HFFc6 (cell line): ENCODE measurements around the gene TRAF7. TPM values are rescaled to one million over a fixed set of nuclear protein-coding genes. Genes with fewer than 3 reads are reported as not detected.
A peak's percentile ranks its signal among the peaks of the same experiment; 100 is the strongest.
"Not testable (repeated sequence)": the region's sequence is repeated elsewhere in the genome, so short reads cannot be mapped to it uniquely, and the experiment has no call there.

Source experiments
- DNase-seq: peaks from one replicate; pipeline ENCODE4 v3.0.0-alpha.2; 2018
- H3K27ac Mint-ChIP-seq: 2 replicates; pipeline ENCODE4 v1.8.0; 2020; ENCODE audit warnings: mild to moderate bottlenecking, mixed read lengths
- H3K27me3 Mint-ChIP-seq: 2 replicates; pipeline ENCODE4 v1.8.0; 2021; ENCODE audit warnings: mild to moderate bottlenecking, moderate library complexity, mixed read lengths; ENCODE audit not compliant: insufficient read depth
- H3K36me3 Mint-ChIP-seq: 2 replicates; pipeline ENCODE4 v1.8.0; 2021; ENCODE audit warnings: low read depth, mixed read lengths
- H3K4me1 Mint-ChIP-seq: 2 replicates; pipeline ENCODE4 v1.8.0; 2020; ENCODE audit warnings: low read depth, mixed read lengths
- H3K4me3 Mint-ChIP-seq: 2 replicates; pipeline ENCODE4 v1.8.0; 2020; ENCODE audit warnings: mild to moderate bottlenecking, moderate library complexity, mixed read lengths
- H3K9me3 Mint-ChIP-seq: 2 replicates; pipeline ENCODE4 v1.8.0; 2020; ENCODE audit warnings: mild to moderate bottlenecking, mixed read lengths
- total RNA-seq, 6 experiments: library from RNA; stranded (reverse); fragmentation: NEBNext Ultra II Directional; extraction: Animal tissue kit (Norgen Biotek cat#: 25700); gene quantifications; 2 replicates in 1 of 6; 3 replicates in 5 of 6; pipeline ENCODE4 v1.2.3, GENCODE V29; 2021
- TF ChIP-seq, protein P1 (sequence below): fragments of 200-600 bp; sonication (generic); IDR thresholded peaks from 2 replicates; pipeline ENCODE4 v1.5.0; 2021; ENCODE audit warnings: antibody characterized with exemption, mild to moderate bottlenecking

Gene TRAF7
- total RNA-seq, 6 experiments from 2014 or later, result 81.4 to 88.3 (median 85.3) TPM

DNA sequence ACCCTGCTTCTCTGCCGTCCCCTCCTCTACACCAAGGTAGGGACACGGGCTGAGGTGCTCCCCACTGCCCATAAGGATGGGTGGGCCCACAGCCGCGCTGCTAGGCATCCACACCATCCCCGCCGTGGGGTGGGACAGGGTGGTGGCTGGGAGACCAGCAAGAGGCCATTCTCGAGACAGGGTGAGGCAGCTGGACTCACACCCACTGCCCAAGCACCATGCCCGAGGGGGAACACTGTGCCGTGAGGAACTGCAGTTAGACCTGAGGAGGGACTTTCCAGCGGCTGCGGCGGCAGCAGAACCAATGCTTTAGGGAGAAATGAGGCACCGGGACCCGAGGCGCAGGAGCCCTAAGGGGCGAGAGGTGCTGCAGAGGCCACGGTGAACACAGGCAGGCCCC is 33.2 kb upstream of the TRAF7 start:
- TF ChIP-seq, protein P1, sequence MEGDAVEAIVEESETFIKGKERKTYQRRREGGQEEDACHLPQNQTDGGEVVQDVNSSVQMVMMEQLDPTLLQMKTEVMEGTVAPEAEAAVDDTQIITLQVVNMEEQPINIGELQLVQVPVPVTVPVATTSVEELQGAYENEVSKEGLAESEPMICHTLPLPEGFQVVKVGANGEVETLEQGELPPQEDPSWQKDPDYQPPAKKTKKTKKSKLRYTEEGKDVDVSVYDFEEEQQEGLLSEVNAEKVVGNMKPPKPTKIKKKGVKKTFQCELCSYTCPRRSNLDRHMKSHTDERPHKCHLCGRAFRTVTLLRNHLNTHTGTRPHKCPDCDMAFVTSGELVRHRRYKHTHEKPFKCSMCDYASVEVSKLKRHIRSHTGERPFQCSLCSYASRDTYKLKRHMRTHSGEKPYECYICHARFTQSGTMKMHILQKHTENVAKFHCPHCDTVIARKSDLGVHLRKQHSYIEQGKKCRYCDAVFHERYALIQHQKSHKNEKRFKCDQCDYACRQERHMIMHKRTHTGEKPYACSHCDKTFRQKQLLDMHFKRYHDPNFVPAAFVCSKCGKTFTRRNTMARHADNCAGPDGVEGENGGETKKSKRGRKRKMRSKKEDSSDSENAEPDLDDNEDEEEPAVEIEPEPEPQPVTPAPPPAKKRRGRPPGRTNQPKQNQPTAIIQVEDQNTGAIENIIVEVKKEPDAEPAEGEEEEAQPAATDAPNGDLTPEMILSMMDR, result no peak
- no peaks in the 10 kb centered on the region for H3K9me3 Mint-ChIP-seq
- H3K27ac Mint-ChIP-seq, result peak overlapping the region; percentile 68
- peaks cover 42% of the 10 kb centered on the region for H3K4me1 Mint-ChIP-seq
- no peaks in the 10 kb centered on the region; the same call in 1 of the 2 replicates for H3K27me3 Mint-ChIP-seq
- H3K36me3 Mint-ChIP-seq, result no peaks in the 10 kb centered on the region
- H3K4me3 Mint-ChIP-seq, result no peak overlapping the region
- DNase-seq, result no peak

DNA sequence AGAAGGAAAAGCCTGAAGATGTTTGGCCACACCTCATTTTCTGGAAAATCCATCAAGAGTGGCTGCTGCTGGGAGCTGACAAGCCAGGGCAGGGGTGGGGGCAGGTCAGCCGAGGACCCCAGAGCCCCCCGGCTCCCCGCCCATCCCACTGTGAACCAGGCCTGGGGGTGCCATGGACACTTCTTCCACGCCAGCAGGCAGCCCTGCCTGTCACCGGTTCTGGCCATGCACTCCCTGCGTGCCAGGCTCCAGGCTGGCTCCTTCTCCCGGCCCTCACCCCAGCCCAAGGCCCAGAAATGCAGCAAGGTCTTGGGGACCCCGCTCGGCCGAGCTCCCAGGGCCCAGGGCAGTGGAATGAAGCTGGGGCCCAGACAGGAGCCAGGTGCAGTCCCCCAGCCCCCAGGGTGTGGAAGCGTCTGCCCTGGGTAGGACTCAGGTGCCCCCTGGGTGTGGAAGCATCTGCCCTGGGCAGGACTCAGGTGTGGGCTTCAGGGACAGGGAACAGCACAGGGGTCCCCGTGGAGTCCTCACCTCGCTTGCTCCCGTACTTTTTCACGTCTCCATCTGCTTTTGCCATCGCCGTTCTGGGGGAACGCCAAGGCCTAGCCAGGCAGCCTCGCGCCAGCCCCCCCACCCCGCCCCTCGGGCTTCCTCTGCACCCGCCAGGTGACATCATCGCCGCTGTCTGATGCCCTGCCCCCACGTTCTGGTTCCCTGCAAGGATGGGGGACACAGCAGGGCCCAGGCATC is 32.5 kb upstream of the TRAF7 start:
- H3K9me3 Mint-ChIP-seq, H3K27me3 Mint-ChIP-seq, H3K4me3 Mint-ChIP-seq, DNase-seq, H3K27ac Mint-ChIP-seq, H3K36me3 Mint-ChIP-seq: not testable (repeated sequence)
- H3K4me1 Mint-ChIP-seq, result peaks cover 44% of the 10 kb centered on the region

DNA sequence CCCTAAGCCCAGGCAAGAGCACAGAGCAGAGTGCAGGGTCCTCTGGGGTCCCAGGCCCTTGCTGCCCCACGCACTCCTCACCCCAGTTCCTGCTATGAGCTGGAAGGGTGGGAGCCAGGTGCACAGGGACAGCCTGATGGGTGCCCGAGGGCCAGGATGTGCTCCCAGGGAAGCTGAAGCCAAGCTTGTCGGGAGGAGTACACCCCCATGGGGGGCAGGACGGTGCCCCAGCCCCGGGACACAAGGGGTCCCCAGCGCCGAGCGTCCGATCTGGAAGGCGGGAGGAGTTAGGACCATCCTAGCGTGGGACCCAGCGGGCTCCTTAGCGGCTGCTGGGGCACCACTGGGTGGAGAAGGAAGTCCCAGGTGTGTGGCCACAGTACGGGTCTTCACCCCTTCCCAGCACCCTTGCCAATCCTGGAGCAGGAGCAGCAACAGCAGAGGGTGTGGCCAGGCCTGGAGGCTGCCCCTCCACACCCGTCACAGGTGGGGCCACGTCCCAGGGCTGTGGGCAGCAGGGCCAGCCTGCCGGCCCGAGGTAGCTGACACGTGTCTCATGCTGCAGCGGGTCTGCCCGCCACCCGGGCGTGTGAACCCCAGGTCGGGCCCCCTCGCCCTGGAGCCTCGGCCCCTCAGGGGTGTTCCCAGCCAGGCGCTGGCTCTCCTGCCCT is 31.7 kb upstream of the TRAF7 start:
- H3K27ac Mint-ChIP-seq, result peak overlapping the region; percentile 95
- H3K36me3 Mint-ChIP-seq, DNase-seq, H3K27me3 Mint-ChIP-seq, H3K4me3 Mint-ChIP-seq, H3K9me3 Mint-ChIP-seq: not testable (repeated sequence)
- peaks cover 51% of the 10 kb centered on the region for H3K4me1 Mint-ChIP-seq

DNA sequence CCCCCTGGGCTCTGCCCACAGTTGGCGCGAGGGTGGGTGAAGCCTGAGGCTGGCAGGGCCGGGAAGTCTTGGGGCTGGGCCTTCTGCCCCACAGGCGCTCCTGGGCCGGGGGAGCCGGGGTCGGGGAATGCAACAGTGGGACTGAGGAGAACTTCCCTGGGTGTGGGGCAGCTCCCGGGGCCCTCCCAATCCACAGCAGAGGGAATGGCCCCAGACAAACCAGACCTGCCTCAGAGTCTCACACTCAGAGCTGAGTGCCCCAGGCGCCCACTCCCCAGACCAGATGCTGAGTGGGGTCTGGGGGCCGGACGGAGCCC is 31.2 kb upstream of the TRAF7 start:
- Mint-ChIP-seq H3K27ac (peak overlapping the region; percentile 95), H3K4me3 (peak overlapping the region; percentile 34; the same call in 1 of the 2 replicates), H3K4me1 (peaks cover 55% of the 10 kb centered on the region)
- DNase-seq, H3K27me3 Mint-ChIP-seq, H3K36me3 Mint-ChIP-seq, H3K9me3 Mint-ChIP-seq: not testable (repeated sequence)

DNA sequence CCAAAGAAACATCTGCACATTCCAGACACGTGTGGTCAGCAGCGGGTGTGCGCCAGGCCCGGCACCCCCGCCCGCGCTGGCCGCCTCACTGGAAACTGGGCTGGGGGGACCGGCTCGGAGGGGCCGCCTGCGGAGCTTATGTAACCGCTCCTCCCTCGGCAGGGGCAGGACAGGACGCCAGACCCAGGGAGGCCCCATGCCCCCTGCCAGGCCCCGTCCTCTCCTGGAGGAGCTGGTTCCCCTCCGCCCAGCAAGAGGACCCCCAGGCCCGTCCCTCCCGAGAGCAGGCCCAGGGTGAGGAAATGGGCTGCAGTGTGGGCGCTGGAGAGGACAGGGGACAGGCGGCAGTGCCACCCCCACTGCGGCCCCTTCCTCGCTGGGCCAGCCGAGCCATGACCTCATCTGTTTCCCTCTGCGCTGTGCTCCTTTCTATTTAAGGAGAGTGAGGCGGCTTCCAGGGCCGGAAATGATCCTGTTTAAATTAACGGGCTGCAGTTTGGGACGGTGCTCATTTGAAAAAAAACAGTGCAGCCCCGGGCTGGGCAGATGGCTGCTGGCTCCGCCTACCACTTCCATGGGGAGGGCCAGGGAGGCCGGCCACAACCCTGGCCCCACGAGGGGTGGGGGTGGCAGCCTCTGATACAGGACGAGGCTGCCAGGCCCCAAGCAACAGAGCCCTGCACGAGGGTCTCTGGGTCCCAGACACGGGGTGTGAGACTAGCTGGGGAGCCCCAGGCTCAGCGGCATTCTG is 30.7 kb upstream of the TRAF7 start:
- H3K36me3 Mint-ChIP-seq, H3K9me3 Mint-ChIP-seq, H3K27me3 Mint-ChIP-seq: not testable (repeated sequence)
- Mint-ChIP-seq H3K27ac (peak overlapping the region; percentile 95), H3K4me3 (peak overlapping the region; percentile 75), H3K4me1 (peaks cover 59% of the 10 kb centered on the region)
- peak; percentile 80 for DNase-seq

DNA sequence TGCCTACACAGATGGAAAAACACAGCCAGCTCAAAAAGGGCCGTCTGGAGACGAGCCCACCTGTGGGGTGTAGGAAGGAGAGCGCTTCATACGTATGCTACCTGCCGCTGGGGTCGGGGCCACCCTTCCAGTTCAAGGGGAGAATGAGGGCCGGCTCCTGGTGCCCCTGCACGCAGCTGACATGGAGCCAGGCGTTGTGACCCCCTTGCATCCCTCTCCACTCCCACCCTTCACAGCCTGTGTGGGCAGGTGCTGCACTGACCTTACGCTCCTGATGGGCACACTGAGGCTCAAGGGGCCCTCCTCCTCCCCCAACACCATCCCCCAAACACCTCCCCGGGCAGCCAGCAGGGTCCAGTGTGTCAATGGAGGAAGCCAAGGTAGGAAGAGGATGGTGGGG is 30.0 kb upstream of the TRAF7 start:
- Mint-ChIP-seq H3K27ac (peak overlapping the region; percentile 95), H3K4me1 (peaks cover 59% of the 10 kb centered on the region), H3K4me3 (peak overlapping the region; percentile 75)
- DNase-seq, H3K36me3 Mint-ChIP-seq, H3K9me3 Mint-ChIP-seq, H3K27me3 Mint-ChIP-seq: not testable (repeated sequence)

DNA sequence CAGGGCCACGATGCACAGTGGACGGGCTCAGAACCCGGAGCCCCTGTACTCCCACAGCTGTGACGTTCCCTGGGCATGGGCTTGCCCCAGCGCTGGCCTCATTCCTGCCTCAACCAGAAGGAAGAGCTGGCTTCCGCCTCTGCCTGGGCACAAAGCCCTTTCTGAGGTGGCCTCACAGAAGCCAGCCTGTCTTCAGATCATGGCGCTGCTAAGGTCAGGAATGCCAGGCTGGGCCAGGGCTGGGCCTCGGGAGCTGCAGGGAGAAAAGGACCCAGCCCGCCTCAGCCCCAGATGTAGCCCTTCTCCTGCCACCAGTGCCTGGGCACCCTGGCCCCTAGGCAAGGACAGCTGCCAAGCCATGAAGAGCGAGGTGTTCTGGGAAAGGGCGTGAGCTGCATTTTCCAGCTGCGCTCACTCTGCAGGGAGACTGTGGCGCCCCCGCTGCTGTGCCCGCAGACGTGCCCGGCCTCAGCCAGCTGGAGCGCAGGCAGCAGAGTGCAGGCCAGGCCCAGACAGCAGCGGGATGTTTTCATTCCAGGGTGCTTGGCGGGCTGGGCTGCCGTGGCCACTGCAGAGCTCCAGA is 29.3 kb upstream of the TRAF7 start:
- peak overlapping the region; percentile 57 for H3K4me3 Mint-ChIP-seq
- H3K27ac Mint-ChIP-seq, result peak overlapping the region; percentile 95
- not testable (repeated sequence) for DNase-seq

DNA sequence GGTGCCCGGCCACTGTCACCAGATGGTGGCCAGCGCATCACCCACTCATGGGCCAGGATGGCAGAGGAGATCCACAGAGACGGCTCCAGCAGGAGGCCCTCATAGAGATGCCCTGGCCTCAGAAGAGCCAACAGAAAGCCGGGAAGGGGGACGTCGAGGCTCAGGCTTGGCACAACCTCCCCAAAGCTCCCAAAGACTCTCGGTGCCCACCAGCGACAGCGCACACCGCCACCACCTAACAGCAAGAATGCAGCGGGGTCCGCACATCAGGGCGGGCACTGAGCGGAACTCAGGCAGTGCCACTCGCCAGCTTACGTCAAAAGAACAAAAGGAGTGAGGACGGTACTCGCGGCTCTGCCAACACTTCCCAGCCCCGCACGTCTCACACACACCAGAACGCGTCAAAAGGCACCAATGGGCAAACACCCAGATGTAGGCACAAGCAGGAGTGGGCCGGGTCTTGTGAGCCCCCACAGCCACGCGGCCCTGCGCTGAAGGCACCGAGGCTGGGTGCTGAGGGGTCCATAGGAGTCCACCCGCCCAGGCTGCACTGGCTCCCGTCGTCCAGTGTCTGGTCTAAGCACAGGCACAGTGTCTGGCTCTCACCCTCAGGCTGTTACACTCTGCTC is 28.5 kb upstream of the TRAF7 start:
- DNase-seq, H3K36me3 Mint-ChIP-seq, H3K27me3 Mint-ChIP-seq, H3K9me3 Mint-ChIP-seq: not testable (repeated sequence)
- peaks cover 52% of the 10 kb centered on the region for H3K4me1 Mint-ChIP-seq
- peak overlapping the region; percentile 54 for H3K4me3 Mint-ChIP-seq
- H3K27ac Mint-ChIP-seq, result peak overlapping the region; percentile 95

More for the DNA sequence above, 29.3 kb upstream of the TRAF7 start:
- peaks cover 57% of the 10 kb centered on the region for H3K4me1 Mint-ChIP-seq
- not testable (repeated sequence) for H3K27me3 Mint-ChIP-seq, H3K36me3 Mint-ChIP-seq, H3K9me3 Mint-ChIP-seq
- TF ChIP-seq, protein P1, result peak; percentile 12; the same call in 1 of the 2 replicates

DNA sequence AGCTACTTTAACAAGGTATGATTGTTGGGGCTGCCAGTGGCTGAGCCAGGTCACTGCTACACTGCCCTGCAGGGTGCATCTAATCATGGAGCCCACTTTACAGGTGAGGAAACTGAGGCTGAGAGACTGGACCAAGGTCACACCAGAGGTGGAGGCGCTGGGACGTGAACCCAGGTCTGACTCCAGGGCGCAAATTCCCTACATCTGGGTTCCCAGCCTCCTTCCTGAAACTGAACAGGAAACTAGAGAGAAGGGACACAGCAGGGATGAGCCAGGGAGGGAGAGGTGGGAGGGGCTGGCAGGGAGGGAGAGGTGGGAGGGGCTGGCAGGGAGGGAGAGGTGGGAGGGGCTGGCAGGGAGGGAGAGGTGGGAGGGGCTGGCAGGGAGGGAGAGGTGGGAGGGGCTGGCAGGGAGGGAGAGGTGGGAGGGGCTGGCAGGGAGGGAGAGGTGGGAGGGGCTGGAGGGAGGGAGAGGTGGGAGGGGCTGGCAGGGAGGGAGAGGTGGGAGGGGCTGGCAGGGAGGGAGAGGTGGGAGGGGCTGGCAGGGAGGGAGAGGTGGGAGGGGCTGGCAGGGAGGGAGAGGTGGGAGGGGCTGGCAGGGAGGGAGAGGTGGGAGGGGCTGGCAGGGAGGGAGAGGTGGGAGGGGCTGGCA is 27.8 kb upstream of the TRAF7 start:
- H3K4me3 Mint-ChIP-seq, result peak overlapping the region; percentile 43

DNA sequence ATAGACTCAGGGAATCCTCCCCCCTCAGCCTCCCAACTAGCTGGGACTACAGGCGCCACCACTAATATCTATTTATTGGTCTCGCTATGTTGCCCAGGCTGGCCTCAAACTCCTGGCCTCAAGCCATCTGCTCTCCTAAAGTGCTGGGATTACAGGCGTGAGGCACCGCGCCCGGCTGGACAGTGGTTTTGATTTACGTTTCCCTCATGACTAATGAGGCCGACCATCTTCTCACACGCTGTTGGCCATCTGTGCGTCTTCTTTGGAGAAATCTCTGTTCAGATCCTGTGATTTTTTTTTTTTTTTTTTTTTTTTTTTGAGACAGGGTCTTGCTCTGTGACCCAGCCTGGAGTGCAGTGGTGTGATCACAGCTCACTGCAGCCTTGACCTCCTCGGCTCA is 26.3 kb upstream of the TRAF7 start:
- not testable (repeated sequence) for H3K27me3 Mint-ChIP-seq, H3K36me3 Mint-ChIP-seq, H3K9me3 Mint-ChIP-seq
- Mint-ChIP-seq H3K4me1 (peaks cover 52% of the 10 kb centered on the region), H3K4me3 (peak overlapping the region; percentile 73), H3K27ac (peak overlapping the region; percentile 82)
- DNase-seq, result peak; percentile 84

More for the DNA sequence above, 27.8 kb upstream of the TRAF7 start:
- not testable (repeated sequence) for H3K27me3 Mint-ChIP-seq, H3K36me3 Mint-ChIP-seq, H3K9me3 Mint-ChIP-seq
- peak; percentile 52 for DNase-seq
- peaks cover 52% of the 10 kb centered on the region for H3K4me1 Mint-ChIP-seq
- H3K27ac Mint-ChIP-seq, result peak overlapping the region; percentile 95
